OCI-LY7 (cell line): ENCODE data around the gene ARF3. TPM values are rescaled to one million over a fixed set of nuclear protein-coding genes. Genes with fewer than 3 reads are reported as not detected.

Experiments
- BruUV-seq: library from RNA; stranded (reverse); fragments of 400-500 nt; replicated peaks from 2 replicates; lab custom pipeline; 2021; lab: Mats Ljungman, UMichigan
- CTCF ChIA-PET: fragments of 300-600 bp; sonication (Branson Sonifier 250); formaldehyde crosslinking; loops from one replicate; lab custom pipeline; 2022; ENCODE audit warnings: antibody characterized with exemption; ENCODE audit not compliant: unreplicated experiment; lab: Charles Lee
- POLR2A ChIA-PET: fragments of 300-600 bp; sonication (Branson Sonifier 250); formaldehyde crosslinking; loops from one replicate; lab custom pipeline; 2022; ENCODE audit warnings: antibody characterized with exemption; lab: Charles Lee
- DNase-seq: peaks from one replicate; pipeline ENCODE4 v3.0.0-alpha.2; 2015; ENCODE audit warnings: low spot score
- H2AFZ ChIP-seq: fragments of 200-600 bp; sonication (generic), shearing (Covaris generic); 2 replicates; pipeline ENCODE4 v1.6.1; 2014; ENCODE audit warnings: mild to moderate bottlenecking, antibody characterized with exemption, low read length, moderate library complexity
- H3K27ac ChIP-seq: fragments of 200-600 bp; sonication (generic); 2 replicates; pipeline ENCODE4 v1.5.1; 2014; ENCODE audit warnings: mixed run types, low read depth, mild to moderate bottlenecking, moderate library complexity, low read length, inconsistent platforms; ENCODE audit not compliant: poor library complexity, severe bottlenecking
- H3K36me3 ChIP-seq: fragments of 200-600 bp; sonication (generic); 2 replicates; pipeline ENCODE4 v1.6.1; 2014; ENCODE audit warnings: mild to moderate bottlenecking, antibody characterized with exemption, low read length, moderate library complexity, mixed read lengths; ENCODE audit not compliant: insufficient read depth
- H3K4me1 ChIP-seq: fragments of 200-600 bp; sonication (generic); 2 replicates; pipeline ENCODE4 v1.5.1; 2014; ENCODE audit warnings: mild to moderate bottlenecking, low read length; ENCODE audit not compliant: insufficient read depth, poor library complexity, severe bottlenecking
- H3K4me2 ChIP-seq: fragments of 200-600 bp; sonication (generic); 2 replicates; pipeline ENCODE4 v1.6.1; 2014; ENCODE audit warnings: mild to moderate bottlenecking, low read length
- H3K4me3 ChIP-seq: fragments of 200-600 bp; sonication (generic); 2 replicates; pipeline ENCODE4 v1.5.1; 2014; ENCODE audit warnings: mild to moderate bottlenecking, low read depth, low read length; ENCODE audit not compliant: poor library complexity, severe bottlenecking
- H3K79me2 ChIP-seq: fragments of 200-600 bp; sonication (generic); 2 replicates; pipeline ENCODE4 v1.6.1; 2016; ENCODE audit warnings: low read depth, mild to moderate bottlenecking, low read length, moderate library complexity, mixed read lengths; ENCODE audit not compliant: insufficient read depth
- H3K9me2 ChIP-seq: fragments of 200-600 bp; sonication (generic); 2 replicates; pipeline ENCODE4 v1.6.1; 2016; ENCODE audit warnings: mild to moderate bottlenecking, low read length, mixed read lengths; ENCODE audit not compliant: insufficient read depth
- H3K9me3 ChIP-seq: fragments of 200-600 bp; sonication (generic); 2 replicates; pipeline ENCODE4 v1.6.1; 2014; ENCODE audit warnings: mild to moderate bottlenecking, mixed run types, low read length, mixed read lengths
- H4K20me1 ChIP-seq: fragments of 200-600 bp; sonication (generic); 2 replicates; pipeline ENCODE4 v1.6.1; 2014; ENCODE audit warnings: mild to moderate bottlenecking, antibody characterized with exemption, low read length, moderate library complexity, mixed read lengths; ENCODE audit not compliant: insufficient read depth
- EZH2phosphoT487 ChIP-seq: fragments of 200-600 bp; sonication (generic); IDR thresholded peaks from 2 replicates; pipeline ENCODE4 v1.6.1; 2018; ENCODE audit warnings: low read depth, borderline replicate concordance, mild to moderate bottlenecking, mixed run types, antibody characterized with exemption, low read length, moderate library complexity, mixed read lengths
- intact Hi-C: fragments of 100-400 bp; cut with micrococcal nuclease; formaldehyde crosslinking; loops from one replicate; pipeline ENCODE4 v1.10.0; 2022; ENCODE audit not compliant: unreplicated experiment
- total RNA-seq, 2 experiments: library from RNA; depleted of rRNA in 1 of 2; stranded (reverse); fragments of >200 nt in 1 of 2; shearing (Covaris generic) in 1 of 2; gene quantifications; 2 replicates each; pipeline ENCODE4 v1.2.3, GENCODE V29; 2014 to 2022
- TF ChIP-seq, protein P1 (sequence below): fragments of 200-600 bp; sonication (generic); conservative IDR thresholded peaks from 2 replicates; pipeline ENCODE4 v1.5.1; 2014; ENCODE audit warnings: mild to moderate bottlenecking, antibody characterized with exemption, low read length, moderate library complexity, mixed read lengths

ARF3 gene
- total RNA-seq, 2 experiments from 2014 or later, result 41.2 to 133 TPM

DNA sequence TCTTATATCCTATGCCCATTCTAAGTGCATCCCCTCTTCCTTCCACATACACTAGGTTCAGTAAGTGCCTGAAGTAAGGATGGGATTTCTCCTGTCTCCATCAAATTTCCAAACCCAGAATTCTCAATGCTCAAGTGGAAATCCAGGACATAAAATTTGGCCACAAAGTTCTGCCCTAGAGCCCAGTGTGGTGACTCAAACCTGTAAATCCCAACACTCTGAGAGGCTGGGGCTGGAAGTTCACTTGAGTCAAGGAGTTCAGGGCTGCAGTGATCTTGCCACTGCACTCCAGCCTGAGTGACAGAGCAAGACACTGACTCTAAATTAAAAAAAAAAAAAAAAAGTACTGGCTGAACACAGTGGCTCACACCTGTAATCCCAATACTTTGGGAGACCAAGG is 4.5 kb upstream of the ARF3 start:
- POLR2A ChIA-PET, result interaction anchor here (0.6 kb wide), 1 partner anchor 1963 kb away, joined by 5 read pairs; no protein-coding TSS in a partner anchor
- H3K4me2 ChIP-seq, result no peak overlapping the region
- no peaks in the 10 kb centered on the region for H3K36me3 ChIP-seq
- no peaks in the 10 kb centered on the region for H3K9me2 ChIP-seq
- TF ChIP-seq, protein P1, sequence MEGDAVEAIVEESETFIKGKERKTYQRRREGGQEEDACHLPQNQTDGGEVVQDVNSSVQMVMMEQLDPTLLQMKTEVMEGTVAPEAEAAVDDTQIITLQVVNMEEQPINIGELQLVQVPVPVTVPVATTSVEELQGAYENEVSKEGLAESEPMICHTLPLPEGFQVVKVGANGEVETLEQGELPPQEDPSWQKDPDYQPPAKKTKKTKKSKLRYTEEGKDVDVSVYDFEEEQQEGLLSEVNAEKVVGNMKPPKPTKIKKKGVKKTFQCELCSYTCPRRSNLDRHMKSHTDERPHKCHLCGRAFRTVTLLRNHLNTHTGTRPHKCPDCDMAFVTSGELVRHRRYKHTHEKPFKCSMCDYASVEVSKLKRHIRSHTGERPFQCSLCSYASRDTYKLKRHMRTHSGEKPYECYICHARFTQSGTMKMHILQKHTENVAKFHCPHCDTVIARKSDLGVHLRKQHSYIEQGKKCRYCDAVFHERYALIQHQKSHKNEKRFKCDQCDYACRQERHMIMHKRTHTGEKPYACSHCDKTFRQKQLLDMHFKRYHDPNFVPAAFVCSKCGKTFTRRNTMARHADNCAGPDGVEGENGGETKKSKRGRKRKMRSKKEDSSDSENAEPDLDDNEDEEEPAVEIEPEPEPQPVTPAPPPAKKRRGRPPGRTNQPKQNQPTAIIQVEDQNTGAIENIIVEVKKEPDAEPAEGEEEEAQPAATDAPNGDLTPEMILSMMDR, result no peak
- TF ChIP-seq EZH2phosphoT487, result no peak
- BruUV-seq, result no TSS peak
- no peak overlapping the region for H3K27ac ChIP-seq
- H3K79me2 ChIP-seq, result peaks cover 3% of the 10 kb centered on the region; the same call in 1 of the 2 replicates
- no peaks in the 10 kb centered on the region for H3K9me3 ChIP-seq
- intact Hi-C loops, result no loop called here
- no peak for DNase-seq
- no peak overlapping the region for H3K4me3 ChIP-seq
- H3K4me1 ChIP-seq, result peaks cover 10% of the 10 kb centered on the region
- no peak overlapping the region for H2AFZ ChIP-seq
- H4K20me1 ChIP-seq, result no peaks in the 10 kb centered on the region
- CTCF ChIA-PET, result no interaction called here

- H3K36me3 ChIP-seq, result no peaks in the 10 kb centered on the region
- ChIA-PET POLR2A (interaction anchor here (0.6 kb wide), 1 partner anchor 1962 kb away, joined by 5 read pairs; no protein-coding TSS in a partner anchor), CTCF (no interaction called here)
- H4K20me1 ChIP-seq, result no peaks in the 10 kb centered on the region
- H3K9me2 ChIP-seq, result no peaks in the 10 kb centered on the region
- H3K9me3 ChIP-seq, result no peaks in the 10 kb centered on the region
- no peak for DNase-seq
- H3K4me3 ChIP-seq, result no peak overlapping the region
- TF ChIP-seq, protein P1, result no peak
- no peak for TF ChIP-seq EZH2phosphoT487
- BruUV-seq, result no TSS peak
- intact Hi-C loops, result no loop called here
- H3K79me2 ChIP-seq, result peaks cover 7% of the 10 kb centered on the region
- H3K4me2 ChIP-seq, result no peak overlapping the region
- H2AFZ ChIP-seq, result no peak overlapping the region
- no peak overlapping the region for H3K27ac ChIP-seq
- H3K4me1 ChIP-seq, result peaks cover 13% of the 10 kb centered on the region
Measured at GRCh38 chr12:48961331-48961730, 4.0 kb upstream of the ARF3 start.

GRCh38 chr12:48960834-48961233 is 3.5 kb upstream of the ARF3 start:
- TF ChIP-seq EZH2phosphoT487, result no peak
- TF ChIP-seq, protein P1, result no peak
- Histone ChIP-seq H3K27ac (no peak overlapping the region), H3K9me2 (no peaks in the 10 kb centered on the region), H3K4me3 (no peak overlapping the region), H3K4me2 (no peak overlapping the region), H3K36me3 (no peaks in the 10 kb centered on the region), H3K4me1 (peaks cover 18% of the 10 kb centered on the region), H2AFZ (no peak overlapping the region), H4K20me1 (no peaks in the 10 kb centered on the region), H3K9me3 (no peaks in the 10 kb centered on the region), H3K79me2 (peaks cover 12% of the 10 kb centered on the region)
- BruUV-seq, result no TSS peak
- intact Hi-C loops, result no loop called here
- POLR2A ChIA-PET, result no interaction called here
- no peak for DNase-seq
- CTCF ChIA-PET, result no interaction called here
